AG04450 (cell line): ENCODE measurements around the gene HSD17B8. TPM values are rescaled to one million over a fixed set of nuclear protein-coding genes. Genes with fewer than 3 reads are reported as not detected.
"Not testable (repeated sequence)": the region's sequence is repeated elsewhere in the genome, so short reads cannot be mapped to it uniquely, and the experiment has no call there.

Source experiments
- CTCF ChIA-PET: fragments of 300-600, 350-600 bp; formaldehyde crosslinking; extraction: SDS; loops from one replicate; lab custom pipeline; 2022; ENCODE audit warnings: antibody characterized with exemption, inconsistent platforms; lab: Charles Lee
- POLR2A ChIA-PET: fragments of 350-600 bp; formaldehyde crosslinking; extraction: SDS; loops from one replicate; lab custom pipeline; 2021; ENCODE audit warnings: antibody characterized with exemption, inconsistent platforms; lab: Yijun Ruan, JAX
- DNase-seq: peaks from one replicate; pipeline ENCODE4 v3.0.0-alpha.2; 2011; ENCODE audit warnings: low read depth, low spot score
- H3K27ac ChIP-seq: one replicate; pipeline ENCODE4 v1.5.1; 2012; ENCODE audit warnings: low read depth, low read length, control low read depth
- H3K27me3 ChIP-seq: one replicate; pipeline ENCODE4 v1.6.0; 2012; ENCODE audit warnings: low read length; ENCODE audit not compliant: control insufficient read depth, insufficient read depth
- H3K4me3 ChIP-seq: 2 replicates; pipeline ENCODE4 v1.5.1; 2011; ENCODE audit warnings: mild to moderate bottlenecking, low read depth, low read length, control low read depth
- H3K9me3 ChIP-seq: 2 replicates; pipeline ENCODE4 v1.5.1; 2012; ENCODE audit warnings: low read length; ENCODE audit not compliant: control insufficient read depth, insufficient read depth
- polyA plus RNA-seq: library from polyadenylated mRNA; depleted of rRNA; stranded (reverse); fragments of >200 nt; gene quantifications from 2 replicates; pipeline ENCODE4 v1.2.3, GENCODE V29; 2011
- TF ChIP-seq, protein P1 (sequence below): IDR thresholded peaks from 2 replicates; pipeline ENCODE4 v1.5.1; 2011; ENCODE audit warnings: low read depth, low read length, control low read depth, inconsistent platforms

HSD17B8 gene
- polyA plus RNA-seq, 1 experiment: 4.9 TPM

DNA sequence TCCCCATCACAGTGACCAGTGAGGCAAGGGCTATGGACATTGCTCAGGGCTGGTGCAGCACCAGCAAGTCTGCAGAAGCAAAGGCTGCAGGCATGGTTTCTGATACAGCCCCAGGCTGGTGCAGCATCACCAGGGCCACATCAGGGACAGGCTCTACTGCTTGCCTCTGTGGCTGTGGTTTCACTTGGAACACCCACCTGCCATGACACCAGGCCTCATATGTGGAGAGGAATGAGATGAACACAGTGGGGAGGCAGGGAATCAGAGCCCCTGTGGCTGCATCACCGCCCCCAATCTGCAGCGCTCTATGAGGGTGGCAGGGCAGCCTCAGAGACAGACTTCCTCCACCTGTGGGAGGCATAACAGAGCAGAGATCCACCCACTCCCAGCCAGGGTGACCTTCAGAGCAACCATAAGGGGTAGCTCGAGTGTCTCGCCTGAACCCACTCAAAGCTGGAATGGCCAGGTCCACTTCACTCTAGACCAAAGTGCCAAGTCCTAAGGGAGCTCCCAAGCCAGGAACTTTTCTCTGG lies 11.7 kb downstream of the HSD17B8 start:
- no peak overlapping the region for H3K4me3 ChIP-seq
- no peaks in the 10 kb centered on the region for H3K9me3 ChIP-seq
- H3K27ac ChIP-seq: no peak overlapping the region
- DNase-seq: no peak
- peaks cover 11% of the 10 kb centered on the region for H3K27me3 ChIP-seq
- TF ChIP-seq, protein P1, sequence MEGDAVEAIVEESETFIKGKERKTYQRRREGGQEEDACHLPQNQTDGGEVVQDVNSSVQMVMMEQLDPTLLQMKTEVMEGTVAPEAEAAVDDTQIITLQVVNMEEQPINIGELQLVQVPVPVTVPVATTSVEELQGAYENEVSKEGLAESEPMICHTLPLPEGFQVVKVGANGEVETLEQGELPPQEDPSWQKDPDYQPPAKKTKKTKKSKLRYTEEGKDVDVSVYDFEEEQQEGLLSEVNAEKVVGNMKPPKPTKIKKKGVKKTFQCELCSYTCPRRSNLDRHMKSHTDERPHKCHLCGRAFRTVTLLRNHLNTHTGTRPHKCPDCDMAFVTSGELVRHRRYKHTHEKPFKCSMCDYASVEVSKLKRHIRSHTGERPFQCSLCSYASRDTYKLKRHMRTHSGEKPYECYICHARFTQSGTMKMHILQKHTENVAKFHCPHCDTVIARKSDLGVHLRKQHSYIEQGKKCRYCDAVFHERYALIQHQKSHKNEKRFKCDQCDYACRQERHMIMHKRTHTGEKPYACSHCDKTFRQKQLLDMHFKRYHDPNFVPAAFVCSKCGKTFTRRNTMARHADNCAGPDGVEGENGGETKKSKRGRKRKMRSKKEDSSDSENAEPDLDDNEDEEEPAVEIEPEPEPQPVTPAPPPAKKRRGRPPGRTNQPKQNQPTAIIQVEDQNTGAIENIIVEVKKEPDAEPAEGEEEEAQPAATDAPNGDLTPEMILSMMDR: no peak
- ChIA-PET POLR2A (no interaction called here), CTCF (no interaction called here)

GRCh38 chr6:33217246-33217645 lies 12.8 kb downstream of the HSD17B8 start:
- peaks cover 14% of the 10 kb centered on the region for H3K27me3 ChIP-seq
- POLR2A ChIA-PET: no interaction called here

GRCh38 chr6:33217681-33218080 lies 13.2 kb downstream of the HSD17B8 start:
- Histone ChIP-seq H3K4me3 (no peak overlapping the region), H3K27ac (no peak overlapping the region), H3K27me3 (peaks cover 14% of the 10 kb centered on the region), H3K9me3 (no peaks in the 10 kb centered on the region)
- POLR2A ChIA-PET: no interaction called here
- no peak for DNase-seq
- TF ChIP-seq, protein P1: no peak
- CTCF ChIA-PET: no interaction called here

More at GRCh38 chr6:33217246-33217645, 12.8 kb downstream of the HSD17B8 start:
- no peak for DNase-seq
- no peaks in the 10 kb centered on the region for H3K9me3 ChIP-seq
- no peak overlapping the region for H3K4me3 ChIP-seq
- TF ChIP-seq, protein P1: no peak
- H3K27ac ChIP-seq: no peak overlapping the region
- CTCF ChIA-PET: no interaction called here

GRCh38 chr6:33226503-33227120 lies 22.2 kb downstream of the HSD17B8 start:
- not testable (repeated sequence) for H3K27ac ChIP-seq, H3K9me3 ChIP-seq, H3K4me3 ChIP-seq, H3K27me3 ChIP-seq, DNase-seq
- CTCF ChIA-PET: interaction anchor here (0.6 to 2.6 kb wide), 3 partner anchors 22 to 27 kb away, joined by 5 to 13 read pairs (median 6); no protein-coding TSS in a partner anchor
- POLR2A ChIA-PET: interaction anchor here (0.7 kb wide), 1 partner anchor 12 kb away, joined by 3 read pairs; no protein-coding TSS in a partner anchor

DNA sequence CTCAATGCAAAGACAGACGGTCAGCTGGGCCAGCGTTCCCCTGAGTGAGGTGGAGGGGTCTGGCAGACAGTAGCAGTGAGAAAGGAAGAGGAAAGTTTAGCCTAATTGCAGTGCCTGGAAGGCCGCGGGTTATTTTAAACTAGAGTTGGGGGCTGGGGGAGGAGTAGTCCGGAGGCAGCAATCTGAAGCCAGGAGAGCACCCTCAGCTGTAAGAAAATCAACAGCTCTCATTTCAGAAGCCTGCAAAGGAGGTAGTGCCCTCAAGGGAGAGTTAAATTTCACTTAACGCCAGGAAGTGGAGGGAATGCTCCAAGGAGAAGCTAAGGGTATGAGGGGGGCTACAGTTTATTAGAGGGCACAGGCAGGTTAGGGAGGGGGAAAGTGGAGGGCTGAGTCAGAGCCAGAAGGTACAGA lies 30.8 kb downstream of the HSD17B8 start:
- TF ChIP-seq, protein P1: no peak
- ChIA-PET CTCF (interaction anchor here (1.0 to 8.3 kb wide), 2 partner anchors 12 to 14 kb away, joined by 4 to 48 read pairs; no protein-coding TSS in a partner anchor), POLR2A (no interaction called here)
- DNase-seq: no peak
- no peak overlapping the region for H3K4me3 ChIP-seq
- no peak overlapping the region for H3K27ac ChIP-seq
- H3K27me3 ChIP-seq: peaks cover 33% of the 10 kb centered on the region
- no peaks in the 10 kb centered on the region for H3K9me3 ChIP-seq
